Activated naive CD4-positive, alpha-beta T cell treated with anti-CD3 and anti-CD28 coated beads, Interleukin-2, amount 50 U/mL, for 72 hours (primary cell): ENCODE results near the gene TAP1. TPM values are rescaled to one million over a fixed set of nuclear protein-coding genes. Genes with fewer than 3 reads are reported as not detected.
A peak's percentile ranks its signal among the peaks of the same experiment; 100 is the strongest.

Source experiments
- ATAC-seq, 2 donors: fragments of 150-1000 bp; cut with Tn5 transposase; 2 replicates each; pipeline ENCODE4 v1.10.0; 2021; ENCODE audit warnings: mild to moderate bottlenecking in 2 of 2, moderate library complexity in 2 of 2
- DNase-seq, 2 donors: peaks; one replicate each; pipeline ENCODE4 v3.0.0; 2021 to 2022; ENCODE audit warnings: low spot score in 2 of 2
- H3K27ac Mint-ChIP-seq, 2 donors: one replicate each; pipeline ENCODE4 v1.8.0; 2022; ENCODE audit warnings: mild to moderate bottlenecking in 2 of 2, mixed read lengths in 2 of 2
- H3K36me3 Mint-ChIP-seq, 2 donors: one replicate each; pipeline ENCODE4 v1.8.0; 2022; ENCODE audit warnings: mixed read lengths in 2 of 2
- H3K9me3 Mint-ChIP-seq, 2 donors: one replicate each; pipeline ENCODE4 v1.8.0; 2022; ENCODE audit warnings: mixed read lengths in 2 of 2
- total RNA-seq, 2 donors: library from RNA; stranded (reverse); gene quantifications; one replicate each; pipeline ENCODE4 v1.2.3, GENCODE V29; 2022

Gene TAP1
- total RNA-seq, 2 donors from 2014 or later: 234 to 319 TPM

GRCh38 chr6:32847004-32847403 lies 6.5 kb downstream of the TAP1 start:
- peak overlapping the region; percentile 10 to 99 for H3K27ac Mint-ChIP-seq
- peaks cover 0 to 9% of the 10 kb centered on the region in 2 donors for H3K9me3 Mint-ChIP-seq
- no peak for DNase-seq
- ATAC-seq: no peak
- H3K36me3 Mint-ChIP-seq: peaks cover 95 to 100% of the 10 kb centered on the region in 2 donors

DNA sequence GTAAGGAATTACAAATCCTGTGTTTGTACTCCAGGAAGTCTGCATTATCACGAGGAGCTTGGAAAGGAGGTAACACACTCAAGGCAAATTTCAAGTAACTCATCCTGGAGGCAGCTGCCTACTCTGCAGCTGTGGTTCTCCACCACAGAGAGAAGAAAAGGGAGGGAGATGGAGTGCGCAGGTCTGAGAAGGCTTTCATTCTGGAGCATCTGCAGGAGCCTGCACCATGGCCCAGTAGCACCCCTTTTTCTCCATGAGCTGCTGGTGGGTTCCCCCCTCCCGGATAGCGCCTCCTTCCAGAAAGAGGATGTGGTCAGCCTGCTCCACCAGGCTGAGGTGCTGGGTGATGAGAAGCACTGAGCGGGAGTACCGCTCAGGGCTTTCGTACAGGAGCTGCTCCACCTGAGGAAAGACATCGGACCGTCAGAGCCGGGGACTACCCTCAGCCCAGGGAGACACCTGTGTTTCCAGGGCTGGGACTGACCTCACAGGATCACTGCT lies 8.1 kb downstream of the TAP1 start:
- H3K27ac Mint-ChIP-seq: peak overlapping the region; percentile 100
- ATAC-seq (peak; percentile 23 to 33), DNase-seq (peak in 1 of 2 donors; percentile 80)
- peaks cover 94 to 99% of the 10 kb centered on the region in 2 donors for H3K36me3 Mint-ChIP-seq
- H3K9me3 Mint-ChIP-seq: peaks cover 0 to 6% of the 10 kb centered on the region in 2 donors

DNA sequence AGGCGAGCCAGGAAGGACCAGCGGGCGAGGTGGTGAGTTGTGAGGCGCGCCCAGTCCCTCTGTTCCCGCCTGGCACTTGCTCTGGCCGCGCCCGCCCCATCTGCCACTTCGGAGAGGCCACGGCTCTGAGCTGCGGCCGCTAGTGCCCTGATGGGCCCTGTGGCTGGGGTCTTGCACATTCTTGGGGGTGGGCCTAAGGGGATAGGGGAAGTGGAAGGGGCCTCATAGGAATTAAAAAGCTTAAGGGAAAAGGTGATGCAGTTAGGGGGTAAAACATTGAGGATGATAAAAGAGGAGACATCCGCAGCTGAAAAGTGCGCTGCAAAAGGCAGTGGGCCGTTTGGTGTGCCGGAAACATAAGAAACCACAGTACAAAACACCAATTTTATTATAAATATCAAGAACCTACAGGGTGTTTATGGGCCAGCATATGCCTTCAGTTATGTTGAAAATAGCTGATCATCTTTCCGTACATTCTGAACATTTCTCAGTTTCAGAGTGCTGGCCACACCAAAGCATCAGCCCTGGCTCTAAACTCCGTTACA lies 8.6 kb downstream of the TAP1 start:
- DNase-seq (no peak), ATAC-seq (peak in 1 of 2 donors; percentile 4)
- Mint-ChIP-seq H3K27ac (peak overlapping the region; percentile 100), H3K36me3 (peaks cover 94 to 98% of the 10 kb centered on the region in 2 donors), H3K9me3 (peaks cover 4% of the 10 kb centered on the region in 2 donors)

GRCh38 chr6:32843979-32844838 lies 9.3 kb downstream of the TAP1 start, which contains the start of gene PSMB8:
PSMB8 (minus strand) TSS chr6:32844047; CDS start chr6:32843996, 51 bp downstream.
- peak within 1 kb of the TSS; percentile 100 for H3K27ac Mint-ChIP-seq
- H3K36me3 Mint-ChIP-seq: peaks cover 91 to 93% of the 10 kb centered on the region in 2 donors
- ATAC-seq: peak; percentile 77 to 82
- DNase-seq: peak; percentile 96
- H3K9me3 Mint-ChIP-seq: peaks cover 4% of the 10 kb centered on the region in 2 donors

DNA sequence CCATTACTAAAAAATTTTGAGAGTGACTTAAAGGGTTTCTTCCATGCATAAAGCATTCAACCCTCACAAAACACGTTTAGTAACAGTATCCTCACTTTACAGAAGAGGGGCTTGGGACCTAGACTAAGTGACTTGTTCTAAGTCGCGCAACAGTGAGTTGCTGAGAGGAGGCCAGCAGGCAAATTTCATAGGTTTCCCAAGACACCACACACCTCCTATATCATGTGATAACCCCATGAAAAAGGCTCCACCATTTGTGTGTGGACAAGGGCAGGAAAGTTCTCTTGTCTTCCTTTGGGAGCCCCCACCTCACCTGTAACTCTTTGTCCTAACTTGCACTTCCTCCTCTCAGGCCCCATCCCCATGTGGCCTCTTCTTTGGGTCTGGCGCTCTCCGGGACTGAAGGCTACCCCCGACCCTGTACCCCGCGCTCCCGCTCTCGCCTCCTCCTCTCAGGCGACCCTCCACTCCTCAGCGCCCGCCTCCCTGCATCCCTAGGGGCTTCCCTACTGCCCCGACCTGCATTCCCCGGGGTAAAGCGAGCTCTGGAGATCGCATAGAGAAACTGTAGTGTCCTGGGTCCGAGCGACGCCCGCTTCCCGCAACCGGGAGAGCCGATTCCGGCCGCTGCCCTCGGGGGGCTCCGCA lies 10.0 kb downstream of the TAP1 start:
- H3K27ac Mint-ChIP-seq: peak overlapping the region; percentile 100

DNA sequence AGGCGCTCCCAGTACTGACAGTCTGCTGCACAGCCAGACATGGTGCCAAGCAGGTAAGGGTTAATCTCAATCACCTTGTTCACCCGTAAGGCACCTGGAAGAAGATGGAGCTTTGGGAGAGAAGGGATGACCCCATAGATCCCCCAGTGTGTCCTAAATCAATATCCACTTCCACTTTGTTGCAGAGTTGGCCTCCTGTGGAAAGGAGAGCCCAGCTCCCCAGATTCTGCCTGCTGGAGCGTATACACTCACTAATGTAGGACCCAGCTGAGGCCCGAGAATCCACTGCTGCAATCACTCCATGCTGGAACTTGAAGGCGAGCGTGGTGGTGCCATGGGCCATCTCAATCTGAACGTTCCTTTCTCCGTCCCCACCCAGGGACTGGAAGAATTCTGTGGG lies 10.8 kb downstream of the TAP1 start:
- DNase-seq (no peak), ATAC-seq (no peak)
- H3K36me3 Mint-ChIP-seq: peaks cover 76 to 79% of the 10 kb centered on the region in 2 donors
- H3K9me3 Mint-ChIP-seq: peaks cover 0 to 4% of the 10 kb centered on the region in 2 donors
- peak overlapping the region; percentile 100 for H3K27ac Mint-ChIP-seq

More for the DNA sequence above, 10.0 kb downstream of the TAP1 start:
- Mint-ChIP-seq H3K36me3 (peaks cover 83 to 86% of the 10 kb centered on the region in 2 donors), H3K9me3 (peaks cover 4% of the 10 kb centered on the region in 2 donors)
- DNase-seq: no peak
- no peak for ATAC-seq

GRCh38 chr6:32842021-32842650 lies 11.4 kb downstream of the TAP1 start:
- peaks cover 0 to 4% of the 10 kb centered on the region in 2 donors for H3K9me3 Mint-ChIP-seq
- peaks cover 76 to 79% of the 10 kb centered on the region in 2 donors for H3K36me3 Mint-ChIP-seq
- peak overlapping the region; percentile 100 for H3K27ac Mint-ChIP-seq
- ATAC-seq (no peak), DNase-seq (no peak)

- DNase-seq (peak in 1 of 2 donors; percentile 35), ATAC-seq (peak; percentile 6 to 9)
- peaks cover 71 to 78% of the 10 kb centered on the region in 2 donors for H3K36me3 Mint-ChIP-seq
- H3K27ac Mint-ChIP-seq: peak overlapping the region; percentile 93 to 100
- H3K9me3 Mint-ChIP-seq: peaks cover 0 to 4% of the 10 kb centered on the region in 2 donors
These were observed 12.8 kb downstream of the TAP1 start for GRCh38 chr6:32840604-32841246.

DNA sequence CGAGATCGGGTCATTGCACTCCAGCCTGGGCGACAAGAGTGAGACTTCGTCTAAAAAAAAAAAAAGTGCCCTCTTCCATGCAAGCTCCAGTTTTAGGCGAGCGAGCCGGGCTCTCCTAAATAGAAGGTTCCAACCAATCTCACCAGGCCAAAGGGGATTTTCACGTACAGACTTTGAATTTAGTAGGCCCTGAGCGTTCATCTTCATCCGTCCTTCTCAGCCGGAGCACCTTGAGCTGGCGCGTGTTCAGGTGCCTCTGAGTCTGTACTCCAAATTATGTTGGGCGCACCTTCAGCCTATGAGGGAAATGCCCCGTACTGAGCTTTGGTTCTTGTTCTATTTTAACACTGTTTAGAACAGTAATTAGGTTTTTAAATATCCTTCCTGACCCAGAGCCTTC lies 14.1 kb downstream of the TAP1 start:
- H3K27ac Mint-ChIP-seq: peak overlapping the region in 1 of 2 donors; percentile 100
- peaks cover 71 to 78% of the 10 kb centered on the region in 2 donors for H3K36me3 Mint-ChIP-seq
- peaks cover 0 to 4% of the 10 kb centered on the region in 2 donors for H3K9me3 Mint-ChIP-seq
- ATAC-seq (no peak), DNase-seq (no peak)

DNA sequence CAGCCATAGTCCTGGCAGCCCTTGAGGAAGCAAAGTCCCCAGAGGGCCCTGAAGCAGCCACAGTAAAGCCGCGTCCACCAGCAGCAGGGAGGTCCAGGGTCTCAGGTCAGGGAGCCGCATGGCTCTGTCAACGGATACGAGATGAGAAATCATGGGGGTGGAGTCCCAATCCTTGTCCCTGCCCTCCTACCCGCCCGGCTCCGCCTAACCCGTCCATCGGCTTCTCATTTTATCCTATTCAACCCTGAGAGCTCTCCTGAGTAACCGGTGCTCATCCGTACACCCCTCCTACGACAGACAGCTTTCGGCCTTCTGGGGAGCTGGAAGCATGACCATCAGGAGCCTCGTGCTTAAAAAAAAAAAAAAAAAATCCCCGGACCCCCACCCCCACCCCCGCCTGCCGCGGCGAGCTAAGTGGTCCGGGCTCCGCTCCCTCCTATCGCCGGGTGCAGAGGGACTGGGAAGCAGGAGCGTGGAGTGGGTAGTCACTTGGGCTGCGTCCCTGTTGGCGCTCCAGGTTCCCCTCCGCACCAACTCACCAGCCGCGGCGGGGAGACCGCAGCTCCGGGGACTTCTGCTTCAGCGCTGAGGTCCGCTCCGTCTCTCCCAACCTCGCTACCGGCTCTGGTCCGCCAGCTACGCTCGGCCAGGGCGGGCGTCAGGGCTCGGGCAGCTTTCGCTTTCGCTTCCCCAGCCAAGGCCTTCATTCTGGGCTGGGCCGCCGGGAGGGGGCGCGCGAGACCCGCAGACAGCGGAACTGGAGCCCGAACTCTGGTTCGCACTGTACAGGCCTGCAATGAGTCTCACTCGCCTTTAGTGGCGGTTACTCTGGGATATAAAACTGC lies 15.2 kb downstream of the TAP1 start, which contains the start of gene TAP2:
Gene TAP2 (minus strand): TSS at position 626 of the 845 bp plus-strand sequence. CDS start 506 bp downstream, at position 120.
- peaks cover 0 to 4% of the 10 kb centered on the region in 2 donors for H3K9me3 Mint-ChIP-seq
- H3K27ac Mint-ChIP-seq: peak within 1 kb of the TSS; percentile 94 to 100
- ATAC-seq: peak; percentile 85 to 86
- peak; percentile 95 to 99 for DNase-seq
- H3K36me3 Mint-ChIP-seq: peaks cover 70 to 78% of the 10 kb centered on the region in 2 donors

DNA sequence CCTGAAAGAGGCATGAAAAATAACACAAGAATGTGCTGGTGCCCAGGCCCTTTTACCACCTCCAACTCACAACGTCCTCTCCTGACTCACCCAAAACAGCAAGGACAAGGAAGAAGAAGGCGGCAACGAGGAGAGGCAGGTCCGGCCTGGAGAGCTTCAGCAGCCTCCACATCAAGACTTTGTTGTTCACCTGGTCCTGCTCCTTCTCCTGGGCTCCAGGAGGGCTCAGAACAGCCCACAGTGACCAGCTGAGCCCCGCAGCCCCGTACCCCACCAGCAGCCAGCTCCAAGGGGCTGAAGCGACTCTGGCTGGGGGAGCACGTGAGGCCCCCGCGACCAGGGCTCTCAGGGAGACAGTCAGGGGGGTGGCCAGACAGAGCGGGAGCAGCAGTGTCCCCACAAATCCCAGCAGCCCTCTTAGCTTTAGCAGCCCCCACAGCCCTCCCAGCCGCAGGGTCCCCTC lies 15.8 kb downstream of the TAP1 start:
- Mint-ChIP-seq H3K27ac (peak overlapping the region; percentile 94 to 100), H3K9me3 (peaks cover 0 to 4% of the 10 kb centered on the region in 2 donors), H3K36me3 (peaks cover 64 to 78% of the 10 kb centered on the region in 2 donors)
- ATAC-seq: peak in 1 of 2 donors; percentile 3
- DNase-seq: no peak

DNA sequence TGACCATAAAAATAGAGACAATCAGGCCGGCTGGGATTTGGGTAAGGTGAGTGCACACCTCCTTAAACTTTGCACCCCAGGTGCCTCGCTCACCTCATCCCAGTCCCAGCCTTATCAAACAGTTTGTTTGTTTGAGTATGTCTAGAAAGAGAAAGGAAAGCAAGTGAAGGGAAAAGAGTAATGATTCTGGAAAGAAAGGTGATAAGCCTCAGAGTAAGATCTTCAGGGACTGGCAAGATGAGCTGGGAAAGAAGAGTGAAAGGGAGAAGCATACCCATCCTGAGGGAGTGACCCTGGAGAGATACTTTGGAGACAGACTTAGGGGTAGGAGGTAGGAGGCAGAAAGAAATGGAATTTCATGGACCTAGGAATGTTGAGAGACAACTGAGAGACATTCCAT lies 16.6 kb downstream of the TAP1 start:
- no peak for ATAC-seq
- no peak for DNase-seq
- Mint-ChIP-seq H3K27ac (peak overlapping the region; percentile 94 to 100), H3K9me3 (peaks cover 0 to 4% of the 10 kb centered on the region in 2 donors), H3K36me3 (peaks cover 56 to 73% of the 10 kb centered on the region in 2 donors)

- peaks cover 0 to 4% of the 10 kb centered on the region in 2 donors for H3K9me3 Mint-ChIP-seq
- DNase-seq (no peak), ATAC-seq (no peak)
- H3K36me3 Mint-ChIP-seq: peaks cover 47 to 66% of the 10 kb centered on the region in 2 donors
- H3K27ac Mint-ChIP-seq: peak overlapping the region; percentile 40 to 73
These were observed 18.2 kb downstream of the TAP1 start for GRCh38 chr6:32835167-32835893.

- ATAC-seq: no peak
- DNase-seq: no peak
- H3K9me3 Mint-ChIP-seq: no peaks in the 10 kb centered on the region
These were observed 19.8 kb downstream of the TAP1 start for GRCh38 chr6:32833664-32834063.

More at GRCh38 chr6:32833664-32834063, 19.8 kb downstream of the TAP1 start:
- Mint-ChIP-seq H3K27ac (peak overlapping the region; percentile 57 to 65), H3K36me3 (peaks cover 43 to 66% of the 10 kb centered on the region in 2 donors)
